ENCODE measurements around the gene GPC6.

Gene GPC6

GRCh38 chr13:93231867-93232266 lies 5.3 kb downstream of the GPC6 start:
- no peak for DNase-seq

GRCh38 chr13:93233997-93234416 lies 7.4 kb downstream of the GPC6 start:
- no peak for DNase-seq

GRCh38 chr13:93234459-93234858 lies 7.9 kb downstream of the GPC6 start:
- no peak for DNase-seq

- DNase-seq = no peak
Observed at GRCh38 chr13:93235258-93236015, 8.8 kb downstream of the GPC6 start.

GRCh38 chr13:93238711-93239110 lies 12.1 kb downstream of the GPC6 start:
- no peak for DNase-seq

- no peak for DNase-seq
Observed at GRCh38 chr13:93243375-93244063, 16.9 kb downstream of the GPC6 start.

- DNase-seq = no peak
Observed at GRCh38 chr13:93244141-93244917, 17.7 kb downstream of the GPC6 start.

- no peak for DNase-seq
Observed at GRCh38 chr13:93244918-93245280, 18.3 kb downstream of the GPC6 start.

- no peak for DNase-seq
Observed at GRCh38 chr13:93246069-93246468, 19.5 kb downstream of the GPC6 start.

GRCh38 chr13:93248627-93249047 lies 22.0 kb downstream of the GPC6 start:
- peak; percentile 84 for DNase-seq

GRCh38 chr13:93249364-93250306 lies 23.0 kb downstream of the GPC6 start:
- DNase-seq = no peak

GRCh38 chr13:93254775-93255174 lies 28.2 kb downstream of the GPC6 start:
- no peak for DNase-seq

GRCh38 chr13:93256998-93257397 lies 30.4 kb downstream of the GPC6 start:
- no peak for DNase-seq

- no peak for DNase-seq
Observed at GRCh38 chr13:93259527-93260080, 33.0 kb downstream of the GPC6 start.

- no peak for DNase-seq
Observed at GRCh38 chr13:93260591-93260990, 34.0 kb downstream of the GPC6 start.

- no peak for DNase-seq
Observed at GRCh38 chr13:93262729-93263345, 36.2 kb downstream of the GPC6 start.

GRCh38 chr13:93264876-93265275 lies 38.3 kb downstream of the GPC6 start:
- no peak for DNase-seq

GRCh38 chr13:93265800-93266199 lies 39.2 kb downstream of the GPC6 start:
- DNase-seq = no peak

- DNase-seq = no peak
Observed at GRCh38 chr13:93266681-93267080, 40.1 kb downstream of the GPC6 start.

GRCh38 chr13:93268327-93269028 lies 41.9 kb downstream of the GPC6 start:
- no peak for DNase-seq

All from NCI-H526 treated with DMSO at 0.1 percent for 48 hours (cell line).